Calu3 (cell line): ENCODE data around the gene ZNF507. TPM values are rescaled to one million over a fixed set of nuclear protein-coding genes. Genes with fewer than 3 reads are reported as not detected.
"Not testable (repeated sequence)": the region's sequence is repeated elsewhere in the genome, so short reads cannot be mapped to it uniquely, and the experiment has no call there.

Experiments used
- BruUV-seq: library from RNA; stranded (reverse); fragments of 400-500 nt; replicated peaks from 2 replicates; lab custom pipeline; 2021; lab: Mats Ljungman, UMichigan
- CTCF ChIA-PET: fragments of 300-600 bp; sonication (Branson Sonifier 250); formaldehyde crosslinking; loops from one replicate; lab custom pipeline; 2022; ENCODE audit warnings: antibody characterized with exemption; lab: Charles Lee
- DNase-seq: peaks from one replicate; pipeline ENCODE4 v3.0.0; 2022
- H3K27ac Mint-ChIP-seq: one replicate; pipeline ENCODE4 v1.8.0; 2022; ENCODE audit warnings: mixed read lengths; ENCODE audit not compliant: unreplicated experiment
- H3K27me3 Mint-ChIP-seq: one replicate; pipeline ENCODE4 v1.8.0; 2022; ENCODE audit warnings: mixed read lengths; ENCODE audit not compliant: unreplicated experiment
- H3K36me3 Mint-ChIP-seq: one replicate; pipeline ENCODE4 v1.8.0; 2022; ENCODE audit warnings: mild to moderate bottlenecking, moderate library complexity, mixed read lengths; ENCODE audit not compliant: insufficient read depth, unreplicated experiment
- H3K4me1 Mint-ChIP-seq: one replicate; pipeline ENCODE4 v1.8.0; 2022; ENCODE audit warnings: mild to moderate bottlenecking, low read depth, mixed read lengths; ENCODE audit not compliant: unreplicated experiment
- H3K4me3 Mint-ChIP-seq: one replicate; pipeline ENCODE4 v1.8.0; 2022; ENCODE audit warnings: mild to moderate bottlenecking, low read depth, moderate library complexity, mixed read lengths; ENCODE audit not compliant: unreplicated experiment
- H3K9me3 Mint-ChIP-seq: one replicate; pipeline ENCODE4 v1.8.0; 2022; ENCODE audit warnings: low read depth, mixed read lengths; ENCODE audit not compliant: unreplicated experiment
- CTCF ChIP-seq: fragments of 200-600 bp; IDR thresholded peaks from one replicate; pipeline ENCODE4 v1.8.0; 2022; ENCODE audit warnings: antibody characterized with exemption; ENCODE audit not compliant: unreplicated experiment
- intact Hi-C: fragments of 100-400 bp; cut with micrococcal nuclease; formaldehyde crosslinking; loops from one replicate; pipeline ENCODE4 v1.10.0; 2022; ENCODE audit not compliant: unreplicated experiment
- total RNA-seq: library from RNA; stranded (reverse); gene quantifications from 2 replicates; pipeline ENCODE4 v1.2.3, GENCODE V29; 2022

The ZNF507 gene
- total RNA-seq, 1 experiment from 2014 or later: 31.5 TPM

GRCh38 chr19:32373585-32374295, 28.3 kb downstream of the ZNF507 start:
- DNase-seq: peak; percentile 85
- no TSS peak for BruUV-seq
- peak overlapping the region; percentile 60 for H3K4me3 Mint-ChIP-seq
- H3K4me1 Mint-ChIP-seq: peaks cover 55% of the 10 kb centered on the region
- CTCF ChIA-PET: interaction anchor here (0.6 to 1.5 kb wide), 9 partner anchors 10 to 1000 kb away, joined by 3 to 7 read pairs (median 4); partner anchors contain the start of genes CEBPG, DPY19L3 and ZNF507
- peak overlapping the region; percentile 95 for H3K27ac Mint-ChIP-seq
- intact Hi-C loops: loop anchor here (1.0 kb wide), 1 partner anchor 23 kb away; no protein-coding TSS in a partner anchor
- TF ChIP-seq CTCF: no peak
- peaks cover 5% of the 10 kb centered on the region for H3K9me3 Mint-ChIP-seq
- peaks cover 33% of the 10 kb centered on the region for H3K36me3 Mint-ChIP-seq
- H3K27me3 Mint-ChIP-seq: no peaks in the 10 kb centered on the region

- intact Hi-C loops, BruUV-seq: not testable (repeated sequence)
- CTCF ChIA-PET: interaction anchor here (0.7 to 1.5 kb wide), 8 partner anchors 11 to 301 kb away, joined by 3 to 7 read pairs (median 4); partner anchors contain the start of genes ANKRD27, DPY19L3 and ZNF507
Measured at GRCh38 chr19:32374362-32374761, 29.0 kb downstream of the ZNF507 start.

GRCh38 chr19:32377088-32377487, 31.7 kb downstream of the ZNF507 start:
- H3K9me3 Mint-ChIP-seq, CTCF ChIA-PET, H3K4me3 Mint-ChIP-seq, BruUV-seq, H3K27ac Mint-ChIP-seq, H3K27me3 Mint-ChIP-seq: not testable (repeated sequence)
- peaks cover 45% of the 10 kb centered on the region for H3K4me1 Mint-ChIP-seq
- intact Hi-C loops: loop anchor here (2.0 kb wide), 1 partner anchor 58 kb away; no protein-coding TSS in a partner anchor
- H3K36me3 Mint-ChIP-seq: peaks cover 33% of the 10 kb centered on the region
- DNase-seq: peak; percentile 23

More at GRCh38 chr19:32374362-32374761, 29.0 kb downstream of the ZNF507 start:
- Mint-ChIP-seq H3K4me1 (peaks cover 50% of the 10 kb centered on the region), H3K4me3 (peak overlapping the region; percentile 60), H3K27ac (peak overlapping the region; percentile 95), H3K36me3 (peaks cover 30% of the 10 kb centered on the region)
- not testable (repeated sequence) for DNase-seq, H3K27me3 Mint-ChIP-seq, H3K9me3 Mint-ChIP-seq

GRCh38 chr19:32380269-32380668, 34.9 kb downstream of the ZNF507 start:
- no peak overlapping the region for H3K4me3 Mint-ChIP-seq
- BruUV-seq: no TSS peak
- CTCF ChIA-PET: no interaction called here

More at GRCh38 chr19:32380269-32380668, 34.9 kb downstream of the ZNF507 start:
- peaks cover 5% of the 10 kb centered on the region for H3K9me3 Mint-ChIP-seq
- TF ChIP-seq CTCF: no peak
- intact Hi-C loops: no loop called here
- H3K27ac Mint-ChIP-seq: no peak overlapping the region
- peaks cover 26% of the 10 kb centered on the region for H3K36me3 Mint-ChIP-seq
- H3K27me3 Mint-ChIP-seq: no peaks in the 10 kb centered on the region
- H3K4me1 Mint-ChIP-seq: peaks cover 13% of the 10 kb centered on the region
- no peak for DNase-seq
